Pancreas (tissue), 10 donors: ENCODE measurements around the gene FOXO6. TPM values are rescaled to one million over a fixed set of nuclear protein-coding genes. Genes with fewer than 3 reads are reported as not detected.

Source experiments
- ATAC-seq, 4 donors: fragments of 200-7000 bp; cut with Tn5 transposase; one replicate each; pipeline versions ENCODE4 v1.8.0 to v1.9.1; 2020; ENCODE audit warnings: mild to moderate bottlenecking in 4 of 4, moderate library complexity in 4 of 4
- DNase-seq, 6 donors: peaks; one replicate each; pipeline ENCODE4 v3.0.0-alpha.2; 2020
- FAIRE-seq: peaks from 2 replicates; lab custom pipeline; 2012; peaks lifted over from hg19 to GRCh38; lab: Jason Lieb, UNC
- H3K27ac ChIP-seq, 4 donors: fragments of 200-600 bp; sonication (generic); 1 replicate in 3 of 4; 2 replicates in 1 of 4; pipeline versions ENCODE4 v1.5.0 to v1.8.0; 2020
- H3K27me3 ChIP-seq, 4 donors: fragments of 200-600 bp; one replicate each; pipeline ENCODE4 v1.8.0; 2021
- H3K36me3 ChIP-seq, 3 donors: fragments of 200-600 bp; sonication (generic) in 1 of 3; one replicate each; pipeline versions ENCODE4 v1.5.0 to v1.8.0; 2020 to 2021
- H3K4me1 ChIP-seq, 3 donors: fragments of 200-600 bp; one replicate each; pipeline ENCODE4 v1.8.0; 2021
- H3K4me3 ChIP-seq, 4 donors: fragments of 200-600 bp; sonication (generic) in 2 of 4; one replicate each; pipeline versions ENCODE4 v1.5.0 to v1.8.0; 2020 to 2021
- H3K9me3 ChIP-seq, 4 donors: fragments of 200-600 bp; one replicate each; pipeline ENCODE4 v1.8.0; 2021
- CTCF ChIP-seq, 4 donors: fragments of 200-600 bp; sonication (generic) in 3 of 4; IDR thresholded peaks; one replicate each; pipeline versions ENCODE4 v1.5.0 to v1.8.0; 2021; ENCODE audit warnings: antibody characterized with exemption in 4 of 4
- WGBS, 2 donors: extraction: QIAGEN DNeasy Blood & Tissue Kit; methylation state at CpG; one replicate each; pipeline ENCODE4 v1.1.7; 2013; 5-methylcytosine and 5-hydroxymethylcytosine counted together
- intact Hi-C, 3 donors: fragments of 100-400 bp; cut with DNase I; formaldehyde crosslinking; loops; one replicate each; pipeline versions ENCODE4 v1.11.1 to v1.14.2; 2022
- polyA plus RNA-seq, 2 donors: library from polyadenylated mRNA; stranded (reverse); fragments of 200-250 nt; gene quantifications; one replicate each; pipeline ENCODE4 v1.2.3, GENCODE V29; 2013
- total RNA-seq, 6 donors: library from RNA; stranded (reverse); fragmentation: NEBNext Ultra II Directional in 4 of 6; extraction: Animal tissue kit (Norgen Biotek cat#: 25700) in 4 of 6; gene quantifications; one replicate each; pipeline versions ENCODE4 v1.2.1 to v1.2.4, GENCODE V29; 2021 to 2023
- donor health status: healthy with polysubstance abuse.
- donor health status: DM: no; HTN: no; CAD: no; lungs with moderate emphysema.
- donor health status: DM: no; HTN: no; CAD: no.
- donor health status: control.
- donor health status: control.
- donor health status: Bipolar disorder and iron deficiency.
- donor health status: DM: yes; HTN: yes; CAD: no.
- donor health status: DM: no; HTN: no; CAD: no.
- donor health status: DM: no; HTN: no; CAD: no.
- donor health status: DM: yes; HTN: yes; CAD: no.

FOXO6 gene
- total and polyA plus RNA-seq, 8 donors: 0.79 to 2.0 (median 1.2) TPM

GRCh38 chr1:41379738-41380130 lies 18.5 kb downstream of the FOXO6 start:
- Histone ChIP-seq H3K36me3 (no peaks in the 10 kb centered on the region), H3K4me3 (no peak overlapping the region), H3K4me1 (peaks cover 0 to 6% (median 0%) of the 10 kb centered on the region in 3 donors), H3K27me3 (no peaks in the 10 kb centered on the region), H3K27ac (no peak overlapping the region), H3K9me3 (no peaks in the 10 kb centered on the region)
- intact Hi-C loops: no loop called here
- FAIRE-seq (no peak), DNase-seq (no peak), ATAC-seq (no peak)
- 64 to 71% methylated on average over 6 of the region's 6 CpGs for WGBS, 2 donors
- no peak for TF ChIP-seq CTCF (IDR thresholded peaks at IDR 0.05)

GRCh38 chr1:41380195-41380594 lies 19.0 kb downstream of the FOXO6 start:
- H3K9me3 ChIP-seq: no peaks in the 10 kb centered on the region
- 80 to 83% methylated on average over 2 of the region's 2 CpGs for WGBS, 2 donors
- no peak overlapping the region for H3K4me3 ChIP-seq
- FAIRE-seq (no peak), DNase-seq (no peak), ATAC-seq (no peak)
- H3K27me3 ChIP-seq: no peaks in the 10 kb centered on the region
- peaks cover 0 to 6% (median 0%) of the 10 kb centered on the region in 3 donors for H3K4me1 ChIP-seq
- TF ChIP-seq CTCF (IDR thresholded peaks at IDR 0.05): no peak
- intact Hi-C loops: no loop called here
- H3K36me3 ChIP-seq: no peaks in the 10 kb centered on the region
- H3K27ac ChIP-seq: peak overlapping the region in 1 of 4 donors; percentile 81

- Histone ChIP-seq H3K27me3 (no peaks in the 10 kb centered on the region), H3K4me3 (peak overlapping the region in 3 of 4 donors; percentile 13 to 48 (median 46)), H3K9me3 (no peaks in the 10 kb centered on the region), H3K27ac (peak overlapping the region; percentile 62 to 81 (median 74)), H3K4me1 (peaks cover 0 to 6% (median 0%) of the 10 kb centered on the region in 3 donors), H3K36me3 (no peaks in the 10 kb centered on the region)
- 22% methylated on average over 28 to 29 of the region's 29 CpGs for WGBS, 2 donors
- FAIRE-seq: no peak
- no peak for TF ChIP-seq CTCF (IDR thresholded peaks at IDR 0.05)
- ATAC-seq: peak; percentile 39 to 57 (median 52)
- peak; percentile 55 to 87 (median 78) for DNase-seq
- intact Hi-C loops: no loop called here
These were observed 19.9 kb downstream of the FOXO6 start for GRCh38 chr1:41380979-41381691.

- peak in 4 of 6 donors; percentile 43 to 71 (median 66) for DNase-seq
- FAIRE-seq: no peak
- ATAC-seq: peak; percentile 14 to 58 (median 44)
- H3K4me3 ChIP-seq: peak overlapping the region; percentile 12 to 48 (median 30)
- H3K36me3 ChIP-seq: no peaks in the 10 kb centered on the region
- intact Hi-C loops: no loop called here
- TF ChIP-seq CTCF (IDR thresholded peaks at IDR 0.05): no peak
- no peaks in the 10 kb centered on the region for H3K27me3 ChIP-seq
- no peaks in the 10 kb centered on the region for H3K9me3 ChIP-seq
- H3K27ac ChIP-seq: peak overlapping the region; percentile 79 to 89 (median 80)
- WGBS, 2 donors: 15 to 39% methylated on average over 73 to 112 of the region's 112 CpGs
- peaks cover 0 to 6% (median 0%) of the 10 kb centered on the region in 3 donors for H3K4me1 ChIP-seq
These were observed 20.7 kb downstream of the FOXO6 start for GRCh38 chr1:41381692-41382479.
